GM12878 (cell line): ENCODE results near the gene ANKRD11. TPM values are rescaled to one million over a fixed set of nuclear protein-coding genes. Genes with fewer than 3 reads are reported as not detected.

ENCODE experiments used
- ATAC-seq: fragments of 200-7000 bp; cut with Tn5 transposase; 3 replicates; pipeline ENCODE4 v1.9.1; 2020; ENCODE audit warnings: mild to moderate bottlenecking, moderate library complexity
- BruUV-seq: library from RNA; stranded (reverse); fragments of 400-500 nt; replicated peaks from 2 replicates; lab custom pipeline; 2021; lab: Mats Ljungman, UMichigan
- CTCF ChIA-PET: fragments of 300-600 bp; sonication (Branson Sonifier 250); formaldehyde crosslinking; extraction: SDS; loops from one replicate; lab custom pipeline; 2021; ENCODE audit warnings: inconsistent platforms; lab: Yijun Ruan, JAX
- POLR2A ChIA-PET: fragments of 350-600 bp; formaldehyde crosslinking; extraction: SDS; loops from one replicate; lab custom pipeline; 2021; ENCODE audit warnings: inconsistent platforms; lab: Charles Lee
- RAD21 ChIA-PET: fragments of 300-600 bp; sonication (Branson Sonifier 250); formaldehyde crosslinking; loops from one replicate; lab custom pipeline; 2023; ENCODE audit warnings: antibody characterized with exemption; ENCODE audit not compliant: unreplicated experiment; lab: Charles Lee
- SMC1A ChIA-PET: fragments of 300-600 bp; sonication (Branson Sonifier 250); formaldehyde crosslinking; loops from one replicate; lab custom pipeline; 2023; ENCODE audit not compliant: unreplicated experiment, uncharacterized antibody; lab: Charles Lee
- DNase-seq: peaks from one replicate; pipeline ENCODE4 v3.0.0-alpha.2; 2011; ENCODE audit warnings: low read depth, low spot score
- FAIRE-seq: peaks from 3 replicates; lab custom pipeline; 2011; peaks lifted over from hg19 to GRCh38; lab: Jason Lieb, UNC
- H2AFZ ChIP-seq: 2 replicates; pipeline ENCODE4 v1.6.0; 2011; ENCODE audit warnings: low read depth, low read length, control low read depth; ENCODE audit not compliant: control insufficient read depth
- H3K27ac ChIP-seq: 2 replicates; pipeline ENCODE4 v1.5.1; 2011; ENCODE audit warnings: control low read depth; ENCODE audit not compliant: control insufficient read depth, insufficient read depth
- H3K27me3 ChIP-seq, 2 experiments: replicated peaks in 1 of 2; 2 replicates each; pipeline versions ENCODE4 v1.6.0 to v1.6.1; 2011; ENCODE audit warnings: low read length in 1 of 2; ENCODE audit not compliant: control insufficient read depth in 2 of 2, insufficient read depth in 2 of 2
- H3K36me3 ChIP-seq, 2 experiments: 2 replicates each; pipeline ENCODE4 v1.5.1; 2011; ENCODE audit warnings: low read length in 1 of 2; ENCODE audit not compliant: control insufficient read depth in 2 of 2, insufficient read depth in 2 of 2
- H3K4me1 ChIP-seq: 2 replicates; pipeline ENCODE4 v1.6.1; 2011; ENCODE audit warnings: mild to moderate bottlenecking, low read length, moderate library complexity, mixed read lengths; ENCODE audit not compliant: control insufficient read depth, insufficient read depth
- H3K4me2 ChIP-seq: 2 replicates; pipeline ENCODE4 v1.6.0; 2011; ENCODE audit warnings: control low read depth; ENCODE audit not compliant: control insufficient read depth, insufficient read depth
- H3K4me3 ChIP-seq: fragments of 200-600 bp; sonication (generic); 2 replicates; pipeline ENCODE4 v1.5.1; 2016
- H3K79me2 ChIP-seq: 2 replicates; pipeline ENCODE4 v1.6.0; 2011; ENCODE audit warnings: low read length; ENCODE audit not compliant: control insufficient read depth, insufficient read depth
- H3K9ac ChIP-seq: 2 replicates; pipeline ENCODE4 v1.8.0; 2011; ENCODE audit warnings: low read length, control low read depth, mixed read lengths; ENCODE audit not compliant: control insufficient read depth, insufficient read depth
- H3K9me3 ChIP-seq: replicated peaks from 3 replicates; pipeline ENCODE4 v1.5.1; 2011; ENCODE audit warnings: mild to moderate bottlenecking, low read length; ENCODE audit not compliant: control insufficient read depth, insufficient read depth
- H4K20me1 ChIP-seq: 2 replicates; pipeline ENCODE4 v1.6.0; 2011; ENCODE audit not compliant: control insufficient read depth, insufficient read depth
- CBX5 ChIP-seq: sonication (generic); IDR thresholded peaks from 2 replicates; pipeline ENCODE4 v1.6.1; 2016; ENCODE audit warnings: low read depth, moderate library complexity, mild to moderate bottlenecking, inconsistent platforms
- CEBPB ChIP-seq, 2 experiments: fragments of 150-350 bp in 1 of 2; IDR thresholded peaks; 2 replicates each; pipeline ENCODE4 v1.6.1; 2012 to 2014; ENCODE audit warnings: low read depth in 2 of 2, low read length in 2 of 2, borderline replicate concordance in 1 of 2, inconsistent platforms in 1 of 2
- EED ChIP-seq: sonication (generic); IDR thresholded peaks from 2 replicates; pipeline ENCODE4 v1.6.1; 2016; ENCODE audit warnings: antibody characterized with exemption, low read depth
- FOS ChIP-seq: IDR thresholded peaks from 3 replicates; pipeline ENCODE4 v1.6.1; 2011; ENCODE audit warnings: borderline replicate concordance; ENCODE audit not compliant: insufficient read length; ENCODE audit errors: extremely low read depth
- FOXM1 ChIP-seq: IDR thresholded peaks from 2 replicates; pipeline ENCODE4 v1.6.1; 2012; ENCODE audit warnings: low read depth, mild to moderate bottlenecking, inconsistent platforms, low read length, moderate library complexity
- KLF5 ChIP-seq: fragments of 450-650 bp; IDR thresholded peaks from 2 replicates; pipeline ENCODE4 v1.6.1; 2014; ENCODE audit warnings: mild to moderate bottlenecking; ENCODE audit not compliant: partially characterized antibody
- MXI1 ChIP-seq: fragments of 150-350 bp; IDR thresholded peaks from 2 replicates; pipeline ENCODE4 v1.6.1; 2011; ENCODE audit warnings: low read depth, mild to moderate bottlenecking, inconsistent platforms, low read length, improper control_type of control experiment
- MYB ChIP-seq: fragments of 150-350 bp; IDR thresholded peaks from 2 replicates; pipeline ENCODE4 v1.6.1; 2014; ENCODE audit warnings: mild to moderate bottlenecking, low read depth, low read length, borderline replicate concordance
- NBN ChIP-seq: fragments of 450-650 bp; IDR thresholded peaks from 2 replicates; pipeline ENCODE4 v1.6.1; 2016
- NRF1 ChIP-seq: conservative IDR thresholded peaks from 2 replicates; pipeline ENCODE4 v1.6.1; 2011; ENCODE audit warnings: mild to moderate bottlenecking, low read depth, low read length, improper control_type of control experiment
- POU2F2 ChIP-seq: IDR thresholded peaks from 3 replicates; pipeline ENCODE4 v1.6.1; 2011; ENCODE audit warnings: low read depth, mild to moderate bottlenecking, low read length, borderline replicate concordance
- RCOR1 ChIP-seq: conservative IDR thresholded peaks from 2 replicates; pipeline ENCODE4 v1.6.1; 2012; ENCODE audit warnings: low read depth, low read length, improper control_type of control experiment
- SMAD5 ChIP-seq: IDR thresholded peaks from 2 replicates; pipeline ENCODE4 v1.6.1; 2016; ENCODE audit warnings: antibody characterized with exemption, low read depth
- WGBS: methylation state at CpG from one replicate; pipeline ENCODE4 v1.1.6; 2016; ENCODE audit warnings: low lambda C conversion rate; ENCODE audit not compliant: insufficient replicate concordance, insufficient coverage; ENCODE audit errors: missing lambda C conversion rate; 5-methylcytosine and 5-hydroxymethylcytosine counted together
- in situ Hi-C: fragments of 300-500 bp; cut with MboI; formaldehyde crosslinking; loops from 9 replicates; pipeline ENCODE4 v1.14.3; 2018; ENCODE audit warnings: mixed read lengths
- intact Hi-C: fragments of 100-400 bp; cut with micrococcal nuclease; formaldehyde crosslinking; loops from one replicate; pipeline ENCODE4 v1.14.2; 2022; ENCODE audit not compliant: unreplicated experiment
- polyA plus RNA-seq, 11 experiments: library from polyadenylated mRNA; depleted of rRNA in 4 of 11; unstranded in 6 of 11; stranded (reverse) in 5 of 11; fragments of >200 nt; fragmentation: Nextera tagmentation in 4 of 11; fragmentation: Illumina TruSeq in 1 of 11; extraction: Ambion mirVana in 4 of 11; extraction: Trizol in 1 of 11; gene quantifications; 1 replicate in 1 of 11; 2 replicates in 10 of 11; pipeline versions ENCODE4 v1.2.1 to v1.2.3, GENCODE V29; 2011 to 2016; ENCODE audit warnings: inconsistent platforms in 2 of 11, missing spikeins in 2 of 11, low read depth in 1 of 11
- total RNA-seq, 4 experiments: library from RNA; depleted of rRNA in 3 of 4; stranded (reverse); fragments of >200 nt in 3 of 4; fragmentation: Illumina TruSeq in 1 of 4; extraction: Trizol in 1 of 4; gene quantifications; 2 replicates each; pipeline versions ENCODE4 v1.2.1 to v1.2.3, GENCODE V29; 2013 to 2021
- TF ChIP-seq, protein P1 (sequence below): fragments of 150-350 bp; IDR thresholded peaks from 2 replicates; pipeline ENCODE4 v1.6.1; 2014; ENCODE audit warnings: mild to moderate bottlenecking, low read depth, low read length
- TF ChIP-seq, protein P2 (sequence below): fragments of 450-650 bp; IDR thresholded peaks from 2 replicates; pipeline ENCODE4 v1.6.1; 2018; ENCODE audit warnings: borderline replicate concordance, mild to moderate bottlenecking; ENCODE audit not compliant: partially characterized antibody

Gene ANKRD11
- total and polyA plus RNA-seq, 10 of the 15 experiments (the other 5 are each of a cell fraction or from before 2014, with no cell fraction given): 5.1 to 103 (median 27.4) TPM

DNA sequence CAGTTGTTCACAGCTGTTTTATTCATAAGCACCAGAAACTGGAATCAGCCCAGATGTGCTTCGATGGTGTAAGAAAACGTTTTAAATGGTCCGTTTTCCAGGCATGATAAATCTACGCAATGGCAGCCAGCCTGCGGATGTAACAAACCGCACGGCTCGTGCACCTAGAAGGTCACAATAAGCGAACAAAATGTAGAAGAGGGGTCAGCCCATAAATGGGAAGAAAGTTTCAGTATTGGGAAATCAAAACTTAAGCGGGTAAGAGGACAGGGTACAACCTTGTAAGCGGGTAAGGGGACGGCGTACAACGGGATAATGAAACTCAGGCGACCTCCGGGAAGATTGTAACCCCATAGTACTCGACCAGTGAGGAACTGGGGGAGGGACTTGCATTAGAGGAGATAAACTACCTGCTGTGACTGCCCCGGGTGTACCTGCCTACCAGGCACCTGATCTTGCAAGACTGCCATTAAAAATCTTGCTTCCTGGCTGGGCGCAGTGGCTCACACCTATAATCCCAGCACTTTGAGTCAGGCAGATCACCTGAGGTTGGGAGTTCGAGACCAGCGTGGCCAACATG lies 66.6 kb downstream of the ANKRD11 start:
- peaks cover 8% of the 10 kb centered on the region for H4K20me1 ChIP-seq
- ChIA-PET RAD21 (interaction anchor here (1.1 to 1.5 kb wide), 2 partner anchors 61 to 65 kb away, joined by 5 to 6 read pairs; no protein-coding TSS in a partner anchor), CTCF (interaction anchor here (1.0 kb wide), 1 partner anchor 21 kb away, joined by 3 read pairs; no protein-coding TSS in a partner anchor), POLR2A (interaction anchor here (1.2 to 1.5 kb wide), 2 partner anchors 64 to 85 kb away, joined by 3 to 4 read pairs; no protein-coding TSS in a partner anchor)
- H3K79me2 ChIP-seq: peaks cover 88% of the 10 kb centered on the region
- peaks cover 66% of the 10 kb centered on the region for H3K4me1 ChIP-seq
- WGBS: 84% methylated on average over 21 of the region's 21 CpGs
- H3K9ac ChIP-seq: no peak overlapping the region
- peak overlapping the region; percentile 69 for H3K27ac ChIP-seq
- ATAC-seq (no peak), FAIRE-seq (no peak), DNase-seq (no peak)
- no peaks in the 10 kb centered on the region for H3K27me3 ChIP-seq
- intact Hi-C loops (loop anchor here (2.0 kb wide), 2 partner anchors 61 to 63 kb away; no protein-coding TSS in a partner anchor), in situ Hi-C loops (no loop called here)
- H3K9me3 ChIP-seq: no peaks in the 10 kb centered on the region
- H3K4me3 ChIP-seq: peak overlapping the region; percentile 55; the same call in 1 of the 2 replicates
- no TSS peak for BruUV-seq
- peak overlapping the region; percentile 87 for H3K4me2 ChIP-seq
- TF ChIP-seq CBX5 (no peak), MYB (no peak), EED (no peak), NBN (no peak), NRF1 (no peak), KLF5 (no peak), SMAD5 (no peak), RCOR1 (no peak), POU2F2 (no peak), CEBPB (IDR thresholded peaks at IDR 0.05; ENCODE audit: borderline replicate concordance in 1 of 2, low read depth in 2 of 2, low read length in 2 of 2) (no peak), FOS (no peak), MXI1 (no peak), FOXM1 (no peak)
- TF ChIP-seq, protein P1, sequence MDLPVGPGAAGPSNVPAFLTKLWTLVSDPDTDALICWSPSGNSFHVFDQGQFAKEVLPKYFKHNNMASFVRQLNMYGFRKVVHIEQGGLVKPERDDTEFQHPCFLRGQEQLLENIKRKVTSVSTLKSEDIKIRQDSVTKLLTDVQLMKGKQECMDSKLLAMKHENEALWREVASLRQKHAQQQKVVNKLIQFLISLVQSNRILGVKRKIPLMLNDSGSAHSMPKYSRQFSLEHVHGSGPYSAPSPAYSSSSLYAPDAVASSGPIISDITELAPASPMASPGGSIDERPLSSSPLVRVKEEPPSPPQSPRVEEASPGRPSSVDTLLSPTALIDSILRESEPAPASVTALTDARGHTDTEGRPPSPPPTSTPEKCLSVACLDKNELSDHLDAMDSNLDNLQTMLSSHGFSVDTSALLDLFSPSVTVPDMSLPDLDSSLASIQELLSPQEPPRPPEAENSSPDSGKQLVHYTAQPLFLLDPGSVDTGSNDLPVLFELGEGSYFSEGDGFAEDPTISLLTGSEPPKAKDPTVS: no peak
- TF ChIP-seq, protein P2, sequence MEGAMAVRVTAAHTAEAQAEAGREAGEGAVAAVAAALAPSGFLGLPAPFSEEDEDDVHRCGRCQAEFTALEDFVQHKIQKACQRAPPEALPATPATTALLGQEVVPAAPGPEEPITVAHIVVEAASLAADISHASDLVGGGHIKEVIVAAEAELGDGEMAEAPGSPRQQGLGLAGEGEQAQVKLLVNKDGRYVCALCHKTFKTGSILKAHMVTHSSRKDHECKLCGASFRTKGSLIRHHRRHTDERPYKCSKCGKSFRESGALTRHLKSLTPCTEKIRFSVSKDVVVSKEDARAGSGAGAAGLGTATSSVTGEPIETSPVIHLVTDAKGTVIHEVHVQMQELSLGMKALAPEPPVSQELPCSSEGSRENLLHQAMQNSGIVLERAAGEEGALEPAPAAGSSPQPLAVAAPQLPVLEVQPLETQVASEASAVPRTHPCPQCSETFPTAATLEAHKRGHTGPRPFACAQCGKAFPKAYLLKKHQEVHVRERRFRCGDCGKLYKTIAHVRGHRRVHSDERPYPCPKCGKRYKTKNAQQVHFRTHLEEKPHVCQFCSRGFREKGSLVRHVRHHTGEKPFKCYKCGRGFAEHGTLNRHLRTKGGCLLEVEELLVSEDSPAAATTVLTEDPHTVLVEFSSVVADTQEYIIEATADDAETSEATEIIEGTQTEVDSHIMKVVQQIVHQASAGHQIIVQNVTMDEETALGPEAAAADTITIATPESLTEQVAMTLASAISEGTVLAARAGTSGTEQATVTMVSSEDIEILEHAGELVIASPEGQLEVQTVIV: no peak
- TF ChIP-seq, all 136 proteins: peak for 0
- Histone ChIP-seq H3K36me3 (peaks cover 2 to 6% of the 10 kb centered on the region in 2 experiments; a peak in 2 of 4 replicates), H2AFZ (no peak overlapping the region)
- SMC1A ChIA-PET: interaction anchor here (1.1 to 2.0 kb wide), 3 partner anchors 28 to 80 kb away, joined by 4 to 5 read pairs (median 4); no protein-coding TSS in a partner anchor
